Measurements from ENCODE around the gene CACNA1C.

CACNA1C gene

DNA sequence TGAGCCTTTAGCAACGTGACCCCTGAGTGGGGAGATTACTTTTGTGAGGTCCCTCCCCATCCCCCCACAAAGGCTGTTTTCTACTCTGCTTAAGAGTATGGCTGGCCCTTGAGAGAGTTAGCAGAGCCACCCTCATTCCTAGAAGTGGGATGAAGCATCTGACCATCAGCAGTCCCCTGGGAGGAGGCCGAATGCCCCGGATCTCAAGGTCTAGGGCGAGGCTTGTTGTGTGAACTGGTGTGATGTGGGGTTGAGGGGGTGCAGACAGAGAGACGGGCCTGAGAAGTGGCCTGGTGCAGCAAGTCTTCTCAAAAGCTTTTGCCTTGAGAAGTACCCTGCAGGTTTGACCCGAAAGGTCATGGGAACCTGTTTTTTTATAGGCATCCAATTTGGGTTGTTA, 589.0 kb downstream of the CACNA1C start:
- no peak for DNase-seq

DNA sequence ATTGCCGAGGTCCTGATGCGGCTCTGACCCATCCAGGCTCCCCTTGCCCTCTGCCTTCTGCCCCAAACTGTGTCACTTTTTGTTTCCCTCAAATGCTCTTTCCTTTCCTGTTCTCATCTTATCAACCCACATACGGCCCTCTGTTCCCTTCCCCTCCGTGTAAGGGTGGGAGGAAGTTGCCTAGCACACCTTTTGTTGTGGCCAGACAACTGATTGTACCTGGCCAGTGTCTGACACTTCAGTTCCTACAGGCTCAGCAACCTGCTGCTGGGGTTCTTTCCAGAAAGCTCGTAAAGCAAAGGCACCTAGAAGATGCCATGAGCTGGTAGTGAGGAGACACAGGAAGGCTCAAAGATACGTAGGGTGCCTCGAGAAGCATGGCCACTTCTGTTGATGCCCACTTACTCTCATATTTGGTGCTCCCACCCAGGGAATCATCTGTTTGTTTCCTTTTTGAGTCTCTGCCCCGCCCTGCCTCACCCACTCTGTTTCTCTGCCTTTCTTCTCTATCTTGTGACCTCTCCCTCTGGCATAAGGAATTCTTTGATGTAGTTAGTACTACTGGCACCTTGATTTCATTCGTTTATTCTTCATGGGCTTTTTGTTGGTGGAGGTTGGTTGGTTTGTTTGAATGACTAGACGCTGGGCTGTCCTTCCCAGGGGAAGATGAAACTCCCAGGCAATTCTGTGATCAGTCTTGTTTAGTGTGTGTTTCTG, 589.5 kb downstream of the CACNA1C start:
- no peak for DNase-seq

DNA sequence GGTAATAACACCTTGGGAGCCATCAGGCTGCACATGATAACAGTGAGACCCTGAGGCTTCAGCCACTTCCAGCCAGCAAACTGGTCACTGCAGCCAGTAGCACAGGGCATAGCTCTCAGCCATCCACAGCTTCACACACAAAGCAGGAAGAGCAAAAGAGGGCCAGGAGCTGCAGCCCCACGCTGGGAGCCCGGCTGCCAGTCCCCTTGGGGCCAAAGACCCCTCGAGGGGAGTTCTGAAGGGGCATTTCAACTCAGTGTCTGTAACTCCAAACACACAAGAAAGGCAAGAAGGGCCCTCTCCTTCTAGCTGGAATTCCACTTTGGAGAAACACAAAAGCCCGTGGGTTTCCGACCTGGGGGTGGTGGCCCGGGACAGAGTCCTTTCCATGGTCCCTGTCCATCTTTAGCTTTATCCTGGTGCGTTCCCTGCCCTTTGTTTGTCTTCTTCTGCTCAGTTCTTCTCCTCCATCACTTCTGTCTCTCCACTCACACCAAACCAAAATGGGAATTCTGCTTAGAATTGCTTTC, 590.2 kb downstream of the CACNA1C start:
- DNase-seq: no peak

DNA sequence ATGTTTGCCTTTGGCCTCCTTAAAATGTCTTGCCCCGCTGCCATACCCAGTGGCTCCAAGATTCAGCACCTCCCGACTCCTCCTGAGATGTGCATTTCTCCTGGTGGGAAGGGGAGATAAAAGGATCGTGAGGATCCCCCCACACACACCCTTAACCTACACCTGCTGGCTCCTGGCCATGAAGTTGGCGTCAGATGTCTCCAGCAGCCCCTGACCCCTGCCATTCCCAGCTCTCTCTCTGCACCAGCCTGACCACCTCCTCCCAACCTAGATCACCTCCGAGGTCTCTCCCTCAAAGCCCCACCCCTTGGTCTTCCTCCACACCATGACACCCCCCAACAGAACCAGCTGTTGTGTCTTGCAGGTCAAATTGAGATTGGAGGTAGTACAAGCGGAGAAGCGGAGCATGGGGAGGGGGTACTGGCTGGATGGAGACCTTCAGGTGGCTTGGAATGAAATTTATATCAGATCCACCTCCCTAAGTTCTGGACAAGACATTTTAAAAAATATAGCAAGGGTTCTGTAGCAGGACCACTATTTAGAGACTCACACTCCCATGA, 590.9 kb downstream of the CACNA1C start:
- no peak for DNase-seq

DNA sequence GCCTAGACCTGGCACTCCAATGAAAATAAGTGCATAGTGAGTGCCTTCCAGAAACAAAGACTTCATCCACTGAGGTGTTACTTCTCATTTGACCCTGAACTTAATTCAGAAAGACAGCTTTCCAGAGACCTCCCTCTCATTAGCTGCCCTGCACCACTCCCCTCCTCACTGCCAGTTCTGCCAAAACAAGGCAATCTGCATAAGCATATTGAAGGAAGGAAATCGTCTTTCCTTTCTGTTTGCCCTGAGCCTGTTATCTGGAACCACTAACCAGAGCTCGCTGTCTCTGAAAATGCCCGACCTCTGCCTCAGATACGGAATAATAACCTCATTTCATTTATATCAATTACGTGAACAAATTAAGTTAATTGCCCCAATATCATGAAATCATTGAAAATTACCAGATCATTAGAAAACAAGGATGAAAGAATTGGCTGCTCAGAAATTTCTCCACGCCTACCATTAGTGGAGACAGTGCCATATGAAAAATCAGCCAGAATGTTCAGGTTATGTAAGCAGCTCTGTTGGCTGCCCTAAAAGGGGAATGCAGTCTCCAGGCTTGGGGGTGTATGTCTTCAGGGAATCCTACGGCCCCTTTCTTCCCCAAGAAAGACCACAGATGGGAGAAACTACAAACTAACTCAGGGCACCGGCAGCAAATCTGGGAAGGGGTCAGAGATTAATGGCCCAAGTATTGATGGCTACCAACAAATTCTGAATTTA, 592.1 kb downstream of the CACNA1C start:
- DNase-seq: no peak

- no peak for DNase-seq
These were observed 592.7 kb downstream of the CACNA1C start for GRCh38 chr12:2645460-2645859.

- no peak for DNase-seq
These were observed 593.6 kb downstream of the CACNA1C start for GRCh38 chr12:2646341-2646740.

GRCh38 chr12:2647186-2647585, 594.4 kb downstream of the CACNA1C start:
- DNase-seq: no peak

DNA sequence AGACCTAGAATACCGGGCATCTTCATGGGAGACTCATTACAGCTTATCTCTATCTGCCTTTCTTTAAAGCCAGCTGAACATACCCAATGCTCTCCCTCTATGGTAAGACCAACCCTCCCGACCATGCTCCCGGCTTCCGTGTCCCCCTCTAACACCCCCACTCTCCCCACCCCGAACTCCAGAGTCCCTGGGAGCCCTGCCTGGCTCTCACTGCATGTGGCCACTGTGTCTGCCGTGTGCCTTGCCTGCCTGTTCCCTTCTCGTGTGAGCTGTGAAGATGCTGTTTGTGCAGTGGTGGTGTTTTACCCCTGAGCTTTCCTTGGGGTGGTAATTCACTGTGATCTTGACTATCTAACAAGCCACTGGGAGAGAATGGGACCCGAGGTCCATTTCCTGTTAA, 595.6 kb downstream of the CACNA1C start:
- DNase-seq: no peak

GRCh38 chr12:2649201-2650030, 596.6 kb downstream of the CACNA1C start:
- DNase-seq: no peak

DNA sequence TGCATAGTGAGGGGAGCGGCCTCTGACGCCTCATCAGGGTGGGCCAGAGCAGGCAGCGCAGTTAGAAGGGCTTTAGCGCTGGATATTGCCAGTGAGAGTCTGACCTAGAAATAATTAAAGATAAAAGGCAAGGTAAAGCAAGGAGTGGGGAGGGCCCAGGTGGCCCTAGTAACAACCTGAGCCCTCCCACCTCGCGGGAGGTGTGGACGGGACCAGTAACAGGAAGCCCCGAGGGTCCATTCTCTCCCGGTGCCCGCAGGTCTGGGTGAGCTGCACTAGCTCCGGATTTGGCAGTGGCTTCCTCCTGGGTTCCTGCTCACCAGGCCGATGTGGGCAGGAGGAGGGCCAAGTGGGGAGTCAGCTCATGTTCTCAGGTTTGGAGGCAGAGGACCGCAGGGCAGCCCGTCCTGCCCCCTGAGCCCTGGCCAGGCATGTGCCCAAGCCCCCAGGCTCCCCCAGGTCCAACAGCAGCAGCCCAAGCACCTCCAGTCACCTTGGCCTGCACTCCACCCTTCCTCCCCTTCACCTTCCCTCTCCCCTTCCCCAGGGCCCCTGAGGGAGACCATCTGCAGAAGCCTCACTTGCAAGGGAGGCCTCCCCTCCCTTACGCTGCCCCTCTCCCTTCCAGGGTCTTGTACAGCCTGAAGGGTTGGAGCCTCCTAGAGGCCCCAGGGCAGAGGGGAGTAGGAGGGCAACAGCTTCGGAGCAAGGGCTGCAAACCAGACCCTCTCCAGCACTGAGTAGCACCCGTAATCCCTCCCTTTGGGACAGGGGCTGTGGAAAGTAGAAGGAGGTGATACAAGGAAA, 597.7 kb downstream of the CACNA1C start:
- no peak for DNase-seq

GRCh38 chr12:2651068-2651965, 598.5 kb downstream of the CACNA1C start:
- DNase-seq: no peak

DNA sequence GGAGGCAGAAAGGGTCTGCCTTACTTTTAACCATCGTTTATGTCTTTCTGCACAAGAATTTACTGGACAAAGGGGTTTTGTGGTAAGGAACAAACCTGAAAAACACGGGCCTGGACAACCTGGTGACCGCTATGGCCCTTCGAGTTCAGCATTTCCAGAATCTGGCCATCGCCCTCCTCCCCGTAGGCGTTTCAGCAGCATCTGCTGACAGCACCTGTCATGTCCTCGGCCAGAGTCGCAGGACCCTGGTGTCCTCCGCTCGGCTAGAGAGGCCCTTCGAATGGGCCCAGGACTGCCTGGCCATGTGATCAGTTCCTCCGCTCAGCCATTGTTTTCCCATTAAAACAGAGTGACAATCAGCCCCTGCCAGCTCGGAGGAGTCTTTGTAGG, 599.2 kb downstream of the CACNA1C start:
- no peak for DNase-seq

GRCh38 chr12:2652401-2653081, 599.8 kb downstream of the CACNA1C start:
- DNase-seq: no peak

GRCh38 chr12:2653461-2653965, 600.7 kb downstream of the CACNA1C start:
- no peak for DNase-seq

DNA sequence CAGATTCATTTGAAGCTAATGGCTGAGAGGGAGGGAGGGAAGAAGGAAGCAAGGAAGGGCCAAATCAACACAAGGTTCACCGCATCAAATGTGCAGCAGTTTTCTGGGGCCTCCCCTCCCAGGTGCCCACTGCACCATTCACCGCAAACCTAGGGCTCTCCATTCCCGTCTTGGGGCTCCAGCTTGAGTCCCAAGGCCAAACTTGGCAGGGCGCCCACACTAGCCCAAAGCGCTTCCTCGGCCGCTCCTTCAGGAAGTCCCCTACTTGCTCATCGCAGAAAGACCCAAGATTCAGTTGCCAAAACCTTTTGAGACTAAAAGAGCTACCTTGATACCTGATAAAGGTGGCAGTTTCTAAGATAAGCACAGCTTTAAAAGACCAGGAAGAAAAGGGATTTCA, 601.5 kb downstream of the CACNA1C start:
- DNase-seq: no peak

GRCh38 chr12:2654741-2655140, 602.0 kb downstream of the CACNA1C start:
- DNase-seq: no peak

DNA sequence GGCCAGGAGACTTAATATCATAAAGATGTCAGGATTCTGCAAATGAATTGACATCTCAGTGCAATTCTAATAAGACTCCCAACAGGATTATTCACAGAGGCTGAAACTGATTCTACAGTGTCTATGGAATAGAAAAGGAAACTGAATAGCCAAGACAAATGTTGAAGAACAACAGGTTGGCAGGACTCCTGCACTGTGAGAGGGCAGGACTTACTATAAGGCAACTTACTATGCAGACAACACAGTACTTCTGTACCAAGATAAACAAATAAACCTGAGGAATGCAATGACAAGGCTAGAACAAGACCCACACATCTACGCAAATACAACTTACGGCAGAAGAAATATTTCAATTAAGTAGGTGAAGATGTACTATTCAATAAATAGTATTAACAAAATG, 609.7 kb downstream of the CACNA1C start:
- DNase-seq: no peak

GRCh38 chr12:2664721-2665577, 612.2 kb downstream of the CACNA1C start:
- DNase-seq: no peak

Measured in amniotic stem cell (primary cell).